Transverse colon (tissue), 3 donors: ENCODE data around the gene NBAS.

Source experiments
- EP300 ChIP-seq: sonication (generic); formaldehyde crosslinking; IDR thresholded peaks from one replicate; pipeline ENCODE4 v1.6.1; 2017; ENCODE audit warnings: antibody characterized with exemption, low read depth
- POLR2A ChIP-seq: fragments of 450-650 bp; IDR thresholded peaks from one replicate; pipeline ENCODE4 v1.6.1; 2016; ENCODE audit warnings: antibody characterized with exemption, mild to moderate bottlenecking, moderate library complexity
- TF ChIP-seq, protein P1 (sequence below), 5 experiments: fragments of 200-600 bp in 3 of 5; fragments of 450-650 bp in 2 of 5; sonication (generic) in 3 of 5; IDR thresholded peaks; 1 replicate in 2 of 5; 2 replicates in 3 of 5; pipeline ENCODE4 v1.5.1; 2016 to 2017; ENCODE audit warnings: antibody characterized with exemption in 5 of 5, inconsistent platforms in 3 of 5, mild to moderate bottlenecking in 2 of 5, moderate library complexity in 1 of 5

DNA sequence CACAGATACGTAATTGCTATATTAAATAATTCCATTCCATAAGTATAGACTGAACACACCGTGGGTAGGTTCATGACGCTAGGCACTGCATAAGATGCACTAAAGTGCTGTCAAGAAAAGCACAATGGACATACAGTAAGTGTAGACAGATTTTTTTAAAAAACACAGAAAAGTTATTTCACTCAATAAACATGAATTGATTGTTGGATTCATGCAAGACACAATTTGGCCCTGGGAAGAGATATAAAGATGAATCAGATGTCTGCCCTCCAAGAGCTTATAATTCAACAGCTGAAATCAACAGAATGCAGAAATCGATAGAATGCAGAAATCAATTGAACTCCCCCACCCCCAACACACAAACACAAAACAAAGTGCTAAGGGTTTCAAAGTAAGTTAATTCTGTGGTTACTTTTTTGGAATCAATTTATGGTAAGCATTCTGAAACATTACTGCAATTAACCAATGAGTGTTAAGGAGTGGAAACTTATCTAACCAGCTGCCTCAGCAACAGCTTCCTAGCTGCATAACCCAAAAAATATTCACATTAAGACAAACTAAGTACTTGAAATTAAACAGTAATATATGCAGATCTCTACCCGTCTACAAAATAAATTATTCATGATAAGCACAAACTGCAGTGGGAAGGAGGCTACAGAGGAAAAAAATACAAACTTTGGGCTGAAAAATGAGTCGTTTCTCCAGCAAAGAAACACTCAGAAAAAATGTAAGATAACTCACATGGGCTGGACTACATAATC lies 1.6 kb downstream of the NBAS start:
- TF ChIP-seq, protein P1, sequence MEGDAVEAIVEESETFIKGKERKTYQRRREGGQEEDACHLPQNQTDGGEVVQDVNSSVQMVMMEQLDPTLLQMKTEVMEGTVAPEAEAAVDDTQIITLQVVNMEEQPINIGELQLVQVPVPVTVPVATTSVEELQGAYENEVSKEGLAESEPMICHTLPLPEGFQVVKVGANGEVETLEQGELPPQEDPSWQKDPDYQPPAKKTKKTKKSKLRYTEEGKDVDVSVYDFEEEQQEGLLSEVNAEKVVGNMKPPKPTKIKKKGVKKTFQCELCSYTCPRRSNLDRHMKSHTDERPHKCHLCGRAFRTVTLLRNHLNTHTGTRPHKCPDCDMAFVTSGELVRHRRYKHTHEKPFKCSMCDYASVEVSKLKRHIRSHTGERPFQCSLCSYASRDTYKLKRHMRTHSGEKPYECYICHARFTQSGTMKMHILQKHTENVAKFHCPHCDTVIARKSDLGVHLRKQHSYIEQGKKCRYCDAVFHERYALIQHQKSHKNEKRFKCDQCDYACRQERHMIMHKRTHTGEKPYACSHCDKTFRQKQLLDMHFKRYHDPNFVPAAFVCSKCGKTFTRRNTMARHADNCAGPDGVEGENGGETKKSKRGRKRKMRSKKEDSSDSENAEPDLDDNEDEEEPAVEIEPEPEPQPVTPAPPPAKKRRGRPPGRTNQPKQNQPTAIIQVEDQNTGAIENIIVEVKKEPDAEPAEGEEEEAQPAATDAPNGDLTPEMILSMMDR (IDR thresholded peaks at IDR 0.05), result no peak
- TF ChIP-seq POLR2A (no peak), EP300 (no peak)
